ENCODE data around the gene ACAD11.

ACAD11 gene

DNA sequence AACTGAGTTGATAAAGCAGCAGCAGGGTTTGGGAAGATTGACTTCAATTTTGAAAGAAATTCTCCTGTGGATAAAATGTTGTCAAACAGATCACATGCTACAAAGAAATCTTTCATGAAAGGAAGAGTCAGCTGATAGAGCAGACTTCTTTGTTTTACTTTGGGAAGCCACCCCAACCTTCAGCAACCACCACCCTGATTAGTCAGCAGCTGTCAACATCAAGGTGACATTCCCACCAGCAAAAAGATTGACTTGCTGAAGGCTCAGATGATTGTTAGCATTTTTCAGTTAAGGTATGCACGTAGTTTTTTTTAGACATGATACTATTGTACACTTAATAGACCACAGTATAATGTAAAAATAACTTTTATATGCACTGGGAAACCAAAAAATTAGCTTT lies 150.1 kb downstream of the ACAD11 start:
- no peak for TF ChIP-seq POLR2A (IDR thresholded peaks at IDR 0.05; ENCODE audit: low read depth, low read length)
- DNase-seq (ENCODE audit: insufficient read length, low spot score): no peak
- FAIRE-seq: no peak

- no peak for TF ChIP-seq POLR2A (IDR thresholded peaks at IDR 0.05; ENCODE audit: low read depth, low read length)
- FAIRE-seq (no peak), DNase-seq (ENCODE audit: insufficient read length, low spot score) (no peak)
Measured at GRCh38 chr3:132509096-132509495, 150.5 kb downstream of the ACAD11 start.
